ENCODE measurements around the gene PHLPP2.
"Not testable (repeated sequence)": the region's sequence is repeated elsewhere in the genome, so short reads cannot be mapped to it uniquely, and the experiment has no call there.

The PHLPP2 gene

DNA sequence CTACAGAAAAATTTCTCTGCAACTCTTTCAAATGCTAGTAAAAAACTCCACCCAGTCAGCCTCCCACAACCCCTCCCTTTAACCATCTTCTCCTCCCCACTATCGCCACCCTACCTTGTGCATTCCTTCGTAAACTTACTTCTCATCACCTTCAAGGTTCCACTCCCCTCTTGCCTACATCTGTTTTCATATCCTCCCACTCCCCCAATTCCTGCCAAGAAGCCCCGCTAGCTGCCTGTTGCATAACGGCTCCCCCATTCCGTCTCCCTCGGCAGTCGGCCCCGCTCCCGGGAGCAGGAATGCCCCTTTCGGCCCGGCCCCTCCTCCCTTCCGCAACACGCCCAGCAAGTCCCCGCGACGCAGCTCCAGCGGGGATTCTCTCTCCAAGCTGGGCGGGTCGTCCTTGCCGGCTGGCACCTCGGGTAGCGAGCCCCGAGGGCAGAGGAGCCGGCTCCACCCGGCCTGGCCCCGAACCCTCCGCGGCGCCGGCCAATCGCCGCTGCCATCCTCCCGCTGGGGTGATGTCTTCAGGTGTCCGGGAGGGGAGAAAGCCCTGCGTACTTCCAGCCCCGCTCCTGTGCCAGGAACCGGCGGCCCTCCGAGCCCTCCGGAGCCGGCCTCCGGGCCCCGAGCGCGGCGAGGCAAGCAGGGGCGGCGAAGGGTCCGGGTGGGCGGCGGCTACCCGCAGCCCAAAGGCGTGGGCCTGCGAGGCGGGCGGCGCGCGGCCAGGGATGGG is 1.5 kb downstream of the PHLPP2 start:
- DNase-seq, result peak in 45 of 51 donors; percentile 8 to 77 (median 42)

DNA sequence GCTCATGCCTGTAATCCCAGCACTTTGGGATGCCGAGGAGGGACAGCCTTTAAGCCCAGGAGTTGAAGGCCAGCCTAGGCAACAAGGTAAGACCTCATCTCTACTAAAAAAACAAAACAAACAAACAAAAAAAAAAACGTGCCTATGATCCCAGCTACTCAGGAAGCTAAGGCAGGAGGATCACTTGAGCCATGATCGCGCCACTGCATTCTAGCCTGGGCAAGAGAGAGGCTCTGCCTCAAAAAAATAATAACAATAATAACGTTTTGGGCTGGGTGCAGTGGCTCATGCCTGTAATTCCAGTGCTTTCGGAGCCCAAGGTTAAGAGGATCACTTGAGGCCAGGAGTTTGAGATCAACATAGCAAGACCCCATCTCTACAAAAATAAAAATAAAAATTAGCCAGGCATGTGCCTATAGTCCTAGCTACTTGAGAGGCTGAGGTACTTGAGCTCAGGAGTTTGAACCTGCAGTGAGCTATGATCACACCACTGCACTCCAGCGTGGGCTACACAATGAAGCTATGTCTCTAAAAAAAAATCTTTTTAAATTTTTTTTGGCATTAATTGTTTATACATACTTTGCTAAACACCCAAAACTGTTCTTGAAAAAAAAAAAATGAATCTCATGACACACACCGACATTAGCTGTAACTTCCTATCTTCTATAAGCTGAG is 3.3 kb downstream of the PHLPP2 start:
- no peak for DNase-seq

DNA sequence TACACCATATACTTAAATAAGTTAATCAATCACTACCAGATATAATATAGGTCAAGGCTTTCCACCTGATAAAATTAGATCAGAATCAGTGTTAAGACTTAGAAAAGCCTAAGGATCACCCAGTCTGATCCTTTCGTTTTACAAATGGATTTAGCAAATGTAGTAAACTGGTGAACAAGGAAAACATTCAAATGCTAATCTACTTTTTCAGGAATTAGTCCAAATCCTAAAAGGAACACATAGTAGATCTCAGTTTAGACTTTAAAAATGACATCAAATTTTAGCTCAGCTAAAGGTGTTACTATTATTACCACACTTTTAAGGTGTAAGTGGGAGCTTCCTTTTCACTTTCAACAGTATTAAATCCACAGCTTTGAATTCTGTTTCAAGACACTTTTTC is 12.0 kb downstream of the PHLPP2 start:
- DNase-seq, result no peak

DNA sequence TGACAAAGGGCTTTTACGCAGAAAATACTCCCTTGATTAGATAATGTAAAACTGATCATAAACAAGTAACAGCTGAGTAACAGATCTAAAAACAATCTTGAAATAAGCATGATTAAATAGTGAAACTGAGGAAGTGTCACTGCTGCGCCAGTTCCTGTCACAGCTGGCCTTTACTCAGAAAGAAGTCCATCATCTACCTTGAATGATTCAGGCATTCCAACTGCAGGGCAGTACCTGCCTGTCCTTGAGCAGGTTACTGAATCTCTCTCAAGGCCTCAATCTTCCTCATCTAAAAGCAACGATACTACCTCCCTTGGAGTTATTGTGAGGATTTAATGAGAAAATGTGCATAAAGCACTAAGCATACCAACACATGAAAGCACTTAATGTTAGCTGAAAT is 12.7 kb downstream of the PHLPP2 start:
- DNase-seq, result no peak

DNA sequence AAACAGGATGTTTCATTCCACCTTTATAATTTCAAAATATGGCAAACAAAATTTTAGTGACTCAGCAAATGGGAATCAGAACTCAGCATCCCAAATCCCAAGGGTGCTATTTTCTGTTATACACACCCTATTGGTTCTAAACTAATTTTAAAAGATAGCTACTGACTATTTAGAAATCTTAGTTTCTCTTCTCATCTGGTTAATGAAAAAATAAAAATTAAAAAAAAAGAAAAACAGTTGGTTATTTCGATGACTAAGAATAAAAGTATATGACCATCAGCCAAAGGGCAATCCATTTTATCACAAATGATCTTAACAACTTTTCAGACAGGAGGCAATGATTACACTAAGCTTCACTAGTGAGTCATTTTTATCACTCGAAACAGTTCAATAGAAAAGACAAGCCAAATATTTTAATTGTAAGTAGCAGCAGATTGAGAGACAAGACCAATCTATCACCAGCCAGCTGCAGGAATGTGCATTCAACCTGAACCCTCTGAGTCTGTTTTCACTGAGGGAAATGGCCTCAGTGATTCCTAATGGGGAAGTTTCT is 15.2 kb downstream of the PHLPP2 start:
- no peak for DNase-seq

DNA sequence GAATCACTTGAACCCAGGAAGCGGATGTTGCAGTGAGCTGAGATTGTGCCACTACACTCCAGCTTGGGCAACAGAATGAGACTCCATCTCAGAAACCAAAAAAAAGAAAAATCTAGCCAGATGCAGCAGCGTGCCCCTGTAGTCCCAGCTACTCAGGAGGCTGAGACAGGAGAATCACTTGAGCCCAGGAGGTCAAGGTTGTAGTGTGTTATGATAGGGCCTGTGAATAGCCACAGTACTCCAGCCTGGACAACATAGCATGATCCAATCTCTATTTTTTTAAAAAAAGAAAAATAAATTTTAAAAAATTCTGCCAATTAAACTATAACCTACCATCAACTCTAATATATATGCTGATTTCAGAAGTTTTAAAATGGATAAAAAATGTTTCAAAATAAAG is 15.8 kb downstream of the PHLPP2 start:
- DNase-seq, result no peak

DNA sequence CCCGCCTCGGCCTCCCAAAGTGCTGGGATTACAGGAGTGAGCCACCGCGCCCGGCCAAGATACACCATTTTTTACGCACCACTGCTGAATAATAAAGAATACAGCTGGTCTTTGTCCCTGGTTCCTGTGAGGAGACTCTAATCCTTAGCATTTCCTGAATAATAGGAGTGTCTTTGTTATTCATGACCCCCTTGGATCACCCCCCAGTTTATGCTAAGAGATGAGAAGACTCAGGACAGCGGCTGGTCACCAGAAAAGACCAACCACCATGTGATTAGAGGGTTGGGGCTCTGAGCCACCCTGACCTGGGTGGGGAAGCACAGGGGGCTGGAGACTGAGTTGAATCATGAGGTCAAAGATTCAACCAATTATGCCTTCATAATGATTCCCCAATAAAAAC is 17.3 kb downstream of the PHLPP2 start:
- no peak for DNase-seq

DNA sequence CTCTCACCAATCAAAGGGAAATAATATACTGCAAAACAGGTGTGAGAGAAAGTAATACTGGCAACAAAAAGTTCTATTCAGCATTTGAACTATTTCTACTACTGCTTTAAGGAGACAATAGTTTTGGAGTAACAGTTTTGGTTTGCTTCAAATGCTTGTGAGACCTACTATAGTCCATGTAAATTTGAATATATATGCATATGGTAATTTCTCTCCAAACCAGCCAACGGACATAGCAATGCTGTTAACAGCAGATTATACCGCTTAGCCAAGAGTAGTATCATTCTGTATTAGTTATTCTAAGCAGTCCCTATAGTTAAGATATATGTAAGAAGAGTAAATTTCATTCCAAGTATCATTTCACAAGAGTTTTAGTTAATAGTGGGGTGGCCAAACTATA is 18.5 kb downstream of the PHLPP2 start:
- DNase-seq, result no peak

DNA sequence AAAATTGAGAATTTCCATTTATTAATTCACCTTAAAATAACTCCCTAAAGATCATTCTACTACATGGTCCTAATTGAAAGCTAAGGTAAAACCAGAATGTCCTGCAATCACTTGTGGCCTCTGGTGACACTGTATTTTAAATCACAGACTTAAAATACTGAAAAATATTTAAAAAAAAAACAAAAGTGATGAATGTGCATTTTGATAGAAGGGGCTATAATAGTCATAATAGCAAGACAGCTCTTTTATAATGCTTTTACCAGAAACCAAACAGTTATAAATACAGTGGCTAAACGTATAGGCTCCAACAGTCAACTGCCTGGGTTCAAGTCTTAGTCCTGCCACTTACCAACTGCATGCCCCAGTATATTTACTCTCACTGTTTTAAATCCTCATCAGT is 21.2 kb downstream of the PHLPP2 start:
- DNase-seq, result no peak

DNA sequence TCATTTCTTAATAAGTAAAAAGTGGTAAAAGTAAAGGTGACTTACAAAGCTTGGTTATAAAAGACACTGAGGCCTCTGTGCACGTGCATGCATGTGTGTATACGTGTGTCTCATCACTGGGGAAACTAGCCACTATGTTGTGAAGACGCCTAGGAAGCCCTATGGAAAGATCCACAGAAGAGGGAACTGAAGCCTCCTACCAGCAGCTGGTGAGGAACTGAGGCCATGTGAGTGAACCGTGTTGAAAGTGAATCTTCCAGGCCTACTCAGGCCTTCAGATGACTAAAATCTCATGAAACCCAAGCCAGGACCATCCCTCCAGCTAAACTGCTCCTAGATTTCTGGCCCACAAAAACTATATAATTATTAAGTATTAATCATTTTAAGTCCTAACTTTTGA is 23.7 kb downstream of the PHLPP2 start:
- no peak for DNase-seq

DNA sequence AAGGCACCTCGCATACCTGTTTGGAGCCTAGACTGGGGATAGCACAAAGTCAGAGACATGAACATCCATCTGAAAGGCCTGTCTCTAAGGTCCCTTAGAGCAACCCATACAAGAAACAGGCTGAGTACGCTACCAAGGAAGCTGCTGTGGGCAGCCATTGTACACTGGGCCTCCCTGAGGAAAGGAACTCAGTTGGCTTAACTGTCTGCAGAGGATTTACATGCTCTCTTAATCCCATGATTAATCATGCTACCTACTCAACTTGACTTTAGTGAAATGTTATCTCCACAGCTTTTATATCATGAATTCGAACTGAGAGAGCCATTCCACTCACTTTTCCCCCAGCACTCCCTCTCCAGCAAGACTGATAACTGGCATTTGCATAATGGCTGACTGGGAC is 26.0 kb downstream of the PHLPP2 start:
- no peak for DNase-seq

DNA sequence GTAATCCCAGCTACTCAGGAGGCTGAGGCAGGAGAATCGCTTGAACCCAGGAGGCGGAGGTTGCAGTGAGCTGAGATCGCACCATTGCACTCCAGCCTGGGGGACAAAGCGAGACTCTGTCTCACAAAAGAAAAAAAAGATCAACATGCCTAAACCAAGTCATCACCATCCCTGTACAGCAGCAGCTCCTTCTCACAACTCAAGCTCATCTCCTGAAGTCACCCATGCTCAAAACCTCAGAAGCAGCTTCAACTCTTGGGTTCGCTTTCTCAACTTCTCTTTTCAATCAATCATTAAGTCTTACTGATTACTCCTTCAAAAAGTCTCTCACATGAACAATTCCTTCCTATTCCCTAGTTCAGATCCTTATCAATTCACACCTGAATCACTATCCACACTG is 31.3 kb downstream of the PHLPP2 start:
- no peak for DNase-seq

DNA sequence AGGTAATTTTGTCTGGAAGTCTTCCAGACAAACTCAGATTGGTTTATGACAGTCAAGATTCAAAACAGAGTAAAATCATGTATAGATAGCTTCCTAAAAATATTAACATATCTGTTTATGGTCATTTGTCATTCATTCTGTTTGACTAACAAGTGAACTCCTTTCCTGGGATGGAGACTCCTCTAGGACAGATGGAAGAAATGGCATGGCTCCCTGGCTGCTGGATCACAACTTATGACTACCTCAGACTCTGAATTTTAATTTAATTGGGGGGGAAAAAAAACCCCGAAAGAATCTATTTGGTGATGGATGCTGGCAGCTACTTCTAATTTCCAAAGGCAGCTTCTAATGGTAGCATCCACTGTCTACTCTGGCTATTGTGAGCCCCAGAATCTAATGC is 34.6 kb downstream of the PHLPP2 start:
- DNase-seq, result no peak

DNA sequence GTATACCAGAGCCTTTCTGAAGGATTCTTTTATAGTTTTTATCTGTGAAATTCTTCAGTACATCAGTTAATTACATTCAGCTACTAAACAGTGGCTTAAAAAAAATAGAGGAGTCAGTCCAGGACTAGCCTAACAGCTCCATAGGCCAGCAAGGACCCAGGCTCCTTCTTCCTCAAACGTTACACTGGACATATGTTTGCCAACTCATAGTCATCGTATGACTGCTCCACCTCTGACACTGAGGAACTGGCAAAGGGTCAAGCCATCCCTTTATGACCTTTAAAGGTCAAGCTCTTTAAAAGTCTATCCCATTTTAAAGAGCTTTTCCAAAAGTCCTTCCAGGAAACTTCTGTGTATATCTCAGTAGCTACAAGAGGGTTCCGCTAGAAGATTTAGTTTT is 36.6 kb downstream of the PHLPP2 start:
- DNase-seq, result no peak

DNA sequence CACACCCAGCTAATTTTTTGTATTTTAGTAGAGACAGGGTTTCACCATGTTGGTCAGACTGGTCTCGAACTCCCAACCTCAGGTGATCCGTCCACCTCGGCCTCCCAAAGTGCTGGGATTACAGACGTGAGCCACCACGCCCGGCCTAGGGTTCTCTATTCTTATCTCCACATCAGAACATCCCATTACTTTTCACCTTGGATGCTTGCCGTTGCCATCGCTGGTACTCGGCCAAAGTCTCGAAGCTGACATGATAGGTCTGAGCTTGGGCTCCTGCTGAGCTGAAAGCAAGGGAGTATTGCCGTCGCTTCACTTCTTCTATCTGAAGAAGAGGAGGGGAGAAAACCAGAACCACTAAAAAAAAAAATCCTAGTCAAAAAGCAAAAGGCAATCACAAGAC is 40.2 kb downstream of the PHLPP2 start:
- not testable (repeated sequence) for DNase-seq

DNA sequence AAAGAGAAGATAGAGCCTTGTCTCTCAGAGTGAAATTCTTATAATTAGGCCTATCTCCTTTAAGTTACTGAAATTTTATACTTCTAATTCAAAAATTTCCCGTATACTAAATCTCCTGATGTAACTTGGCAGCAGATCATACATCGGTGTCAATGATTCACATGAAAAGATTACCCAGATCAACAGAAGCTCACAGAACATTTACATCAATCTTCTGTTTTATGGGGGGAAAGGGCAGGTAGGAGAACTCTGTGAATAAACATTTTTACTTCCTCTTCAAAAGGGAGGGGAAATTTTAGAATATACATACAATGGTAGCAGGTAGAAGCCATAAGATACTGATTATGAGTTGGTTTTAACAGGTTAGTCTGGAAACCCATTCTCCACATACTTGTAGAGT is 43.1 kb downstream of the PHLPP2 start:
- no peak for DNase-seq

DNA sequence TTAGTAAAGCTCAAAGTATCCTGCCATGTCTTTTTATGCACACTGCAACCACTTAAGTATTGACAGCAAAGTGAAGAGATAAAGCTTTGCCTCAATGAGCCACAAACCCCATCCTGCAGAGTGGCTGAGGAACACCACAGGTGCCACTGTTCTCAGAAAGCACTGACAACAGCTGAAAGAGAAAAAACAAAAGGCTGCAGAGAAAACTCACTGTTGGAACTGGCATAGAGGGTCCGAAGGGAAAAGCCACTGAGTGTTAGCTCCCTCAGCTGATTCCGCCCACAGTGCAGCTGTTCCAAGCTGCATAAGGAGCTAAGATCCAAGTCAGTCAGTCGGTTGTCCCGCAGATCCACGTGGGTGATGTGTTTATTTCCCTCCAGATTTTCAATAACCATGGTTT is 48.3 kb downstream of the PHLPP2 start:
- DNase-seq, result no peak

DNA sequence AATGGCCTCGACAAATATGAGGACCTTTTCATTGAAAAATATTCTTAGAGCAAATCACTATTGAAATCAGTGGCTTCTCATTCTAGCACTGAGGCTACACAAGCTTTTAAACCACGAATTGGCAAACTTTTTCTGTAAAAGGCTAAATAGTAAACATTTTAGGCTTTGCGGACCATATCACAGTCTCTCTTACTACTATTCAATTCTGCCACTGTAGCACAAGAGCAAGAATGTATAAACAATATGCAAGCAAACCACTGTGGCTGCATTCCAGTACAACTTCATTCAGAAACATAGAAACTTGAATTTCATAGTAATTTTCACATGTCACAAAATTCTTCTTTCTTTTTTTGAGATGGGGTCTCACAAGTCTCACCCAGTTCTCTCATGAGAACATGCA is 49.1 kb downstream of the PHLPP2 start:
- DNase-seq, result no peak

DNA sequence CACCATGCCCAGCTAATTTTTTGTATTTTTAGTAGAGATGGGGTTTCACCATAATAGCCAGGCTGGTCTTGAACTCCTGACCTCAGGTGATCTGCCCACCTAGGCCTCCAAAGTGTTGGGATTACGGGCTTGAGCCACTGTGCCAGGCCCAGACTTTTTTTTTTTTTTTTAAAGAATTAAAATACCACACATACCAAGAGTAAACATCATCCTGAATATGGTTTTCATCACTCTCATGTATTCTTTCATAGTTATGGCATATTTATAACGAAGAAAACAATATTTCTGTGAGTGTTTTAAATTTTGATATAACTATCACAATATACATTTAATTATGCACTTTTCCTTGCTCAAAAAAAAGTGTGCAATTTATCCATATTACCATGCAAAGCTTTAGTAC is 50.3 kb downstream of the PHLPP2 start:
- no peak for DNase-seq

DNA sequence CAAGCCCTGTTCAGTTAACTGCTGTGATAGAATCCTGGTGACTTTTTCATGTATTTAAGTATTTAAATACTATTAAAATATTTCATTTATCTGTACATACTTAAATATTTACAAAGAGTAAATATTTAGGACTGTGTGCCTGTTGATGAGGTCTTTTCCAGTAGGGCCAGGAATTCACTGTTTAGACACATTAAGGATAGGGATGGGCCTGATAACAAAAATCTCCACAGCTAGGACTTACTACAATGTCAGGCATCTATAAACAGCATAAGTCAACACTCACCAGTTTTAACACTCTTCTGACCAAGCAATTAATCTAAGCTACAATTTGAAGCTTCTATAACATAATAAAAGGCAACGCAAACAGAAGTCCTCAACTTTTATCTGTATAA is 50.9 kb downstream of the PHLPP2 start:
- no peak for DNase-seq

DNA sequence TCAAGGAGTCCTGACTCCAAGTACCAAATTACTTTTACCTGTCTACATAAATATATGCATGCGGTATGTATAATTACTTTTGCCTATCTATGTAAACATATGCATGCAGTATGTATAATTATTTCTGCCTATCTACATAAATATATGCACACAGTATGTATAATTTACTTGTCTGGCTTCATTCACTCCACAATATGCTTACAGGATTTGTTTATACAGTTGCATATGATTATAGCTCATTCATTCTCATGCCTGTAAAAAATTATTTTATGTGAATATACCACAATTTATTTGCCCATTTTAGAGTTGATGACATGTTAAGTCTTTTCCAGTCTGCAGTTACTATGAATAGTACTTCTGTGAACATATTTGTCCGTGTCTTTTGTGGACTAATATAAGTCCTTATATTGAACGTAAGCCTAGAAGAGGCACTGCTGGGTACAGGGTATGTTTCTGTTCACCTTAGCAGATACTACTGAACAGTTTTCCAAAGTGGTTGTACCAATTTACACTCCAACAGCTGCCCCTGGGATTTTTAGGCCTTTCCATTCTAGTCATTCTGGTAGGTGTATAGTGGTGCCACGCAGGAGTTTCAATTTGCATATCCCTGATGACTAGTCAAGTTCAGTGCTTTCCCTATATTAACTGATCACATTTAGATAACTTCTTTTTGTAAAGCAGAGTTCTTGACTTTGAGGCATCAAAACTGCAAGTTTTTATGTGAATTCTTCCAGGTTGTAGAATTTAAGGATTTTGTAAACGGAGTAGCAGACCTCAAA is 51.5 kb downstream of the PHLPP2 start:
- no peak for DNase-seq

DNA sequence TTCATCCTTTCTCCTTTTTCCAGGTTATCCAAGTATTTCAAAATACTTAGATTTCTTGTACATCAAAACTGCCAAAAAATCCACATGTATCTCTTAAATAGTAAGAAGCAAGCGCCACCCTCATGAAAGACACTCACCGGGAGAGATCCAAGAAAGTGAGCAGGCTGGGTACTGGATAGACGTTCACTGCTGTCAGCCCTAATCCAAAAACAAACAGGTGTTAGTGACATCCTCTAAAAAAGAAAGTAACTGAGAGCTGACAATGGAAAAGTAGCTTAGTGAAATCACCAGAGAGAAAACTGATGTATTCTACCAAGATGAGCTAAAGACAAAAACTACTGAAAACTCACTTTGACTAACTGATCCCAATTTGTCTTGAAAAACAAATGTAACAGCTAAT is 52.4 kb downstream of the PHLPP2 start:
- no peak for DNase-seq

DNA sequence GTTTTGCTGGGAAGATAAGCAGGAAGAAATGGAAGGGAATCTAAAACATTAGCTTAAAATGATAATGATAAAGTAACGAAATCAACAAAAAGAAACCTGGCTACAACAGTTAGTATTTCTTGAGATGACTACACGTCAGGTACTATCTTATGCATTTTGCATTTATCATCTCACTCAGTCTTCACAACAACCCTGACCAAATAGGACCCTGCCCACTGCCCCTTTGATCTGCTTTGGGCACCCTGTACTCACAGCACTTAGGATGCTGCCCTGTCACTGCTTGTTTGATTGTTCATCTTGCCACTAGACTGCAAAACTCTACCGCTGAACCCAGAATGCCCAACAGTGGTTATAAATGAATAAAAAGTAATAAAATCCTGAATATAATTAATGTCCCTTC is 53.3 kb downstream of the PHLPP2 start:
- no peak for DNase-seq
